HEK293 (cell line): ENCODE results near the gene NMNAT2.
A peak's percentile ranks its signal among the peaks of the same experiment; 100 is the strongest.

Experiments
- CTCF ChIA-PET: fragments of 350-600 bp; formaldehyde crosslinking; extraction: SDS; loops from one replicate; lab custom pipeline; 2021; ENCODE audit warnings: antibody characterized with exemption; lab: Yijun Ruan, JAX
- POLR2A ChIA-PET: fragments of 300-600 bp; formaldehyde crosslinking; extraction: SDS; loops from one replicate; lab custom pipeline; 2020; ENCODE audit warnings: antibody characterized with exemption, inconsistent platforms; lab: Yijun Ruan, JAX
- H3K27ac ChIP-seq: fragments of 200-500 bp; sonication (Bioruptor generic); 2 replicates; pipeline ENCODE4 v1.5.1; 2014; ENCODE audit warnings: low read depth, low read length, control low read depth, inconsistent platforms; ENCODE audit errors: extremely low read depth
- H3K36me3 ChIP-seq, 2 experiments: fragments of 200-500 bp in 1 of 2; sonication (Bioruptor generic) in 1 of 2; 1 replicate in 1 of 2; 2 replicates in 1 of 2; pipeline ENCODE4 v1.5.1; 2014 to 2017; ENCODE audit warnings: inconsistent platforms in 2 of 2, low read length in 2 of 2; ENCODE audit not compliant: control insufficient read depth in 2 of 2, insufficient read depth in 1 of 2
- H3K4me1 ChIP-seq: fragments of 200-500 bp; sonication (Bioruptor generic); 2 replicates; pipeline ENCODE4 v1.5.1; 2014; ENCODE audit warnings: mild to moderate bottlenecking, low read length, inconsistent platforms; ENCODE audit not compliant: control insufficient read depth, insufficient read depth
- H3K4me3 ChIP-seq: 2 replicates; pipeline ENCODE4 v1.5.1; 2011; ENCODE audit warnings: low read depth, mild to moderate bottlenecking, control low read depth, low read length, moderate library complexity
- H3K9me3 ChIP-seq: fragments of 200-500 bp; sonication (Bioruptor generic); 2 replicates; pipeline ENCODE4 v1.5.1; 2014; ENCODE audit warnings: low read depth, low read length, inconsistent platforms; ENCODE audit not compliant: control insufficient read depth, insufficient read depth
- PRDM1 ChIP-seq: fragments of 450-650 bp; formaldehyde crosslinking; IDR thresholded peaks from 2 replicates; pipeline ENCODE4; 2016; ENCODE audit warnings: missing biosample characterization, missing genetic modification characterization
- RBAK ChIP-seq: fragments of 450-650 bp; formaldehyde crosslinking; IDR thresholded peaks from 2 replicates; pipeline ENCODE4 v1.5.1; 2016; ENCODE audit warnings: missing biosample characterization, missing genetic modification characterization
- SP2 ChIP-seq: fragments of 450-650 bp; formaldehyde crosslinking; IDR thresholded peaks from 2 replicates; pipeline ENCODE4 v1.5.1; 2016; ENCODE audit warnings: missing biosample characterization, missing genetic modification characterization
- WT1 ChIP-seq: fragments of 450-650 bp; formaldehyde crosslinking; IDR thresholded peaks from 2 replicates; pipeline ENCODE4 v1.5.1; 2016; ENCODE audit warnings: missing biosample characterization, missing genetic modification characterization
- ZBTB17 ChIP-seq: fragments of 450-650 bp; formaldehyde crosslinking; IDR thresholded peaks from 2 replicates; pipeline ENCODE4 v1.5.1; 2016; ENCODE audit warnings: missing biosample characterization, missing genetic modification characterization
- ZBTB49 ChIP-seq: fragments of 450-650 bp; formaldehyde crosslinking; IDR thresholded peaks from 2 replicates; pipeline ENCODE4 v1.5.1; 2016; ENCODE audit warnings: missing biosample characterization, missing genetic modification characterization, low read depth
- ZFHX2 ChIP-seq: fragments of 450-650 bp; formaldehyde crosslinking; conservative IDR thresholded peaks from 2 replicates; pipeline ENCODE4 v1.5.1; 2016; ENCODE audit warnings: missing biosample characterization, missing genetic modification characterization
- ZNF114 ChIP-seq: fragments of 450-650 bp; formaldehyde crosslinking; IDR thresholded peaks from 2 replicates; pipeline ENCODE4 v1.5.0; 2017; ENCODE audit warnings: missing biosample characterization, missing genetic modification characterization
- ZNF146 ChIP-seq: fragments of 450-650 bp; formaldehyde crosslinking; IDR thresholded peaks from 2 replicates; pipeline ENCODE4 v1.5.1; 2016; ENCODE audit warnings: missing biosample characterization, missing genetic modification characterization
- ZNF221 ChIP-seq: fragments of 450-650 bp; formaldehyde crosslinking; IDR thresholded peaks from 2 replicates; pipeline ENCODE4 v1.5.1; 2017; ENCODE audit warnings: missing biosample characterization, missing genetic modification characterization, borderline replicate concordance
- ZNF398 ChIP-seq: fragments of 450-650 bp; formaldehyde crosslinking; IDR thresholded peaks from 2 replicates; pipeline ENCODE4 v1.5.1; 2017; ENCODE audit warnings: missing biosample characterization, missing genetic modification characterization
- ZNF416 ChIP-seq: fragments of 450-650 bp; formaldehyde crosslinking; IDR thresholded peaks from 2 replicates; pipeline ENCODE4 v1.5.1; 2016; ENCODE audit warnings: missing biosample characterization, missing genetic modification characterization
- ZNF521 ChIP-seq: fragments of 450-650 bp; formaldehyde crosslinking; IDR thresholded peaks from 2 replicates; pipeline ENCODE4 v1.5.1; 2017; ENCODE audit warnings: missing biosample characterization, mild to moderate bottlenecking, missing genetic modification characterization
- ZNF530 ChIP-seq: fragments of 450-650 bp; formaldehyde crosslinking; IDR thresholded peaks from 2 replicates; pipeline ENCODE4 v1.5.1; 2016; ENCODE audit warnings: low read depth, missing biosample characterization, missing genetic modification characterization
- ZNF610 ChIP-seq: fragments of 450-650 bp; formaldehyde crosslinking; IDR thresholded peaks from 2 replicates; pipeline ENCODE4 v1.5.1; 2016; ENCODE audit warnings: missing biosample characterization, missing genetic modification characterization, borderline replicate concordance
- ZNF639 ChIP-seq: fragments of 450-650 bp; formaldehyde crosslinking; IDR thresholded peaks from 2 replicates; pipeline ENCODE4 v1.5.1; 2016; ENCODE audit warnings: missing biosample characterization, missing genetic modification characterization
- ZSCAN18 ChIP-seq: fragments of 450-650 bp; formaldehyde crosslinking; IDR thresholded peaks from 2 replicates; pipeline ENCODE4 v1.5.1; 2016; ENCODE audit warnings: missing biosample characterization, missing genetic modification characterization

NMNAT2 gene

GRCh38 chr1:183267646-183268431 is 150.3 kb downstream of the NMNAT2 start:
- ChIA-PET CTCF (interaction anchor here (0.5 to 0.9 kb wide), 2 partner anchors 23 to 189 kb away, joined by 3 read pairs; no protein-coding TSS in a partner anchor), POLR2A (no interaction called here)
- no peak overlapping the region for H3K27ac ChIP-seq

More at GRCh38 chr1:183267646-183268431, 150.3 kb downstream of the NMNAT2 start:
- no peaks in the 10 kb centered on the region for H3K36me3 ChIP-seq
- no peaks in the 10 kb centered on the region for H3K9me3 ChIP-seq
- H3K4me3 ChIP-seq = no peak overlapping the region
- peaks cover 8% of the 10 kb centered on the region for H3K4me1 ChIP-seq
- TF ChIP-seq ZBTB17 (tag by site-specific recombination) (no peak), WT1 (no peak), ZNF146 (no peak), SP2 (tag by site-specific recombination) (no peak), ZNF398 (tag by site-specific recombination) (no peak), ZNF530 (tag by site-specific recombination) (0 out of 2 replicates have a peak, but pooled peaks have one; percentile 6), ZNF610 (tag by site-specific recombination) (no peak), ZNF639 (tag by site-specific recombination) (no peak), ZBTB49 (tag by site-specific recombination) (no peak), RBAK (tag by site-specific recombination) (no peak), ZNF221 (tag by site-specific recombination) (no peak), ZNF521 (tag by site-specific recombination) (no peak), ZNF416 (tag by site-specific recombination) (no peak), ZFHX2 (peak; percentile 49), PRDM1 (tag by site-specific recombination) (no peak), ZNF114 (tag by site-specific recombination) (no peak), ZSCAN18 (tag by site-specific recombination) (no peak)
